ENCODE data around the gene SHLD1. TPM values are rescaled to one million over a fixed set of nuclear protein-coding genes. Genes with fewer than 3 reads are reported as not detected.

SHLD1 gene
- polyA plus RNA-seq, 3 donors from 2014 or later = 22.1 to 29.9 (median 27.0) TPM

GRCh38 chr20:5822569-5822968 lies 72.4 kb downstream of the SHLD1 start:
- peaks cover 7 to 28% of the 10 kb centered on the region in 2 donors for H3K4me1 Mint-ChIP-seq
- no peak for DNase-seq
- H3K9me3 Mint-ChIP-seq = no peaks in the 10 kb centered on the region
- H3K4me3 Mint-ChIP-seq = no peak overlapping the region
- peaks cover 9 to 16% (median 10%) of the 10 kb centered on the region in 3 donors for H3K36me3 Mint-ChIP-seq
- H3K27ac Mint-ChIP-seq = no peak overlapping the region
- peaks cover 0 to 5% (median 0%) of the 10 kb centered on the region in 3 donors for H3K27me3 Mint-ChIP-seq (ENCODE audit: low read depth in 3 of 3)

- H3K36me3 Mint-ChIP-seq = peaks cover 6 to 14% (median 9%) of the 10 kb centered on the region in 3 donors
- H3K9me3 Mint-ChIP-seq = no peaks in the 10 kb centered on the region
- H3K4me1 Mint-ChIP-seq = peaks cover 12 to 36% of the 10 kb centered on the region in 2 donors
- DNase-seq = no peak
- no peak overlapping the region for H3K4me3 Mint-ChIP-seq
- peaks cover 0 to 2% (median 0%) of the 10 kb centered on the region in 3 donors for H3K27me3 Mint-ChIP-seq (ENCODE audit: low read depth in 3 of 3)
- no peak overlapping the region for H3K27ac Mint-ChIP-seq
Observed at GRCh38 chr20:5825130-5825719, 75.0 kb downstream of the SHLD1 start.

GRCh38 chr20:5827098-5827853 lies 77.1 kb downstream of the SHLD1 start:
- H3K4me3 Mint-ChIP-seq = peak overlapping the region in 2 of 5 donors; percentile 1 to 4
- H3K27ac Mint-ChIP-seq = no peak overlapping the region
- no peaks in the 10 kb centered on the region for H3K9me3 Mint-ChIP-seq
- H3K36me3 Mint-ChIP-seq = peaks cover 6 to 16% (median 16%) of the 10 kb centered on the region in 3 donors
- peaks cover 10 to 36% of the 10 kb centered on the region in 2 donors for H3K4me1 Mint-ChIP-seq
- DNase-seq = no peak
- H3K27me3 Mint-ChIP-seq (ENCODE audit: low read depth in 3 of 3) = peaks cover 0 to 2% (median 0%) of the 10 kb centered on the region in 3 donors

DNA sequence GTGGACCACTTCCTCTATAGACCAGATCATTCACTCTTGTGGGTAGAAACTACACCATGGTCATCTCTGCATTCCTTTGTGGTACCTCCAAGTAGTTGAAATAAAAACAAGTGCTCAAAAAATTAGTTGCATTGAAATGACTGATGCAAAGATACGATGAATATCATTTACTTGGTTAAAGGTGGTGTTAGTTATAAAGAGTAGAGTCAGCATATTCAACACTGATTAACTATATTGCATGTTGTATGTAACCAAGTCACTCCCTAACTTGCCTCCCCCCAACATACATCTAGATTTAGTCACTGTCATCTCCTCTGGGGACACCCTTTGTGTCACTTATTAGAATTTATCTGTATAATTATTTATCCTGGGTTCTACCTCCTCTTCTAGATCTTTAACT lies 77.7 kb downstream of the SHLD1 start:
- peaks cover 6 to 17% (median 16%) of the 10 kb centered on the region in 3 donors for H3K36me3 Mint-ChIP-seq
- DNase-seq = peak in 1 of 3 donors; percentile 13
- H3K27me3 Mint-ChIP-seq (ENCODE audit: low read depth in 3 of 3) = peaks cover 0 to 2% (median 0%) of the 10 kb centered on the region in 3 donors
- no peaks in the 10 kb centered on the region for H3K9me3 Mint-ChIP-seq
- H3K27ac Mint-ChIP-seq = no peak overlapping the region
- H3K4me3 Mint-ChIP-seq = peak overlapping the region in 2 of 5 donors; percentile 1 to 4
- peaks cover 10 to 36% of the 10 kb centered on the region in 2 donors for H3K4me1 Mint-ChIP-seq

- no peak overlapping the region for H3K4me3 Mint-ChIP-seq
- peaks cover 12 to 30% of the 10 kb centered on the region in 2 donors for H3K4me1 Mint-ChIP-seq
- DNase-seq = no peak
- no peak overlapping the region for H3K27ac Mint-ChIP-seq
- H3K36me3 Mint-ChIP-seq = peaks cover 3 to 22% (median 18%) of the 10 kb centered on the region in 3 donors
- H3K9me3 Mint-ChIP-seq = peaks cover 0 to 3% (median under 1%) of the 10 kb centered on the region in 6 donors
- H3K27me3 Mint-ChIP-seq (ENCODE audit: low read depth in 3 of 3) = no peaks in the 10 kb centered on the region
Observed at GRCh38 chr20:5829241-5829809, 79.1 kb downstream of the SHLD1 start.

- peaks cover 3 to 8% (median 3%) of the 10 kb centered on the region in 3 donors for H3K27me3 Mint-ChIP-seq (ENCODE audit: low read depth in 3 of 3)
- H3K9me3 Mint-ChIP-seq = peaks cover 0 to 4% (median under 1%) of the 10 kb centered on the region in 6 donors
- peaks cover 27 to 36% of the 10 kb centered on the region in 2 donors for H3K4me1 Mint-ChIP-seq
- H3K36me3 Mint-ChIP-seq = peaks cover 12 to 21% (median 18%) of the 10 kb centered on the region in 3 donors
- H3K4me3 Mint-ChIP-seq = no peak overlapping the region
- H3K27ac Mint-ChIP-seq = no peak overlapping the region
- DNase-seq = no peak
Observed at GRCh38 chr20:5831539-5832237, 81.5 kb downstream of the SHLD1 start.

DNA sequence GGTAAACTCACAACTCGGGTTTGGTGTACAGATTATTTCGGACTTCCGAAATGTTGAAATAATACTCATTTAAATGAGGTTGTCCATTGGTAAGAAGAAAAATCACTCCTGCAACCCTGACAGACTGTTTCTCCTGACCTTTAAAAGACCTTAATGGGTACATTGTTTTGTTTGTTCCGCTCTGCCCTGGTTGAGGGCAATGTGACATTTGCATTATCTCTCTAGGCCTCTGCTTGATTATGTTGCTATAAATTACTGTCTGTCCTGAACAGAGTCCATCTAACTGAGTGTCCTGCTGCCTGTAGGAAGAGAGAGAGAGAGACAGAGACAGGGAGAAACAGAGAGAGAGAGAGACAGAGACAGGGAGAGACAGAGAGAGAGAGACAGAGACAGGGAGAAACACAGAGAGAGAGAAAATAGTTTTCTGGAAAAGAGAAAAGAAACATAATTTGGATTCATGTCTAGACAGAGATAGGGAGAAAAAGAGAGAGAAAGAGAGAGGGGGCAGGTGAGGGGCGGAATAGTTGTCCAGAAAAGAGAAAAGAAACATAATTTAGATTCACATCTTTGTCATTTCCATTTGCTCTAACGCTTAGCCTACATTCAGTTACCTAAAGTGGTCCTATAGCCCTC lies 83.2 kb downstream of the SHLD1 start:
- no peak overlapping the region for H3K4me3 Mint-ChIP-seq
- peak overlapping the region in 3 of 6 donors; percentile 28 to 70 (median 32) for H3K27ac Mint-ChIP-seq
- DNase-seq = no peak
- H3K27me3 Mint-ChIP-seq (ENCODE audit: low read depth in 3 of 3) = peaks cover 3 to 8% (median 3%) of the 10 kb centered on the region in 3 donors
- H3K4me1 Mint-ChIP-seq = peaks cover 23% of the 10 kb centered on the region in 2 donors
- peaks cover 12 to 21% (median 18%) of the 10 kb centered on the region in 3 donors for H3K36me3 Mint-ChIP-seq
- H3K9me3 Mint-ChIP-seq = peaks cover 0 to 4% (median under 1%) of the 10 kb centered on the region in 6 donors

GRCh38 chr20:5834436-5835005 lies 84.3 kb downstream of the SHLD1 start:
- H3K27me3 Mint-ChIP-seq (ENCODE audit: low read depth in 3 of 3) = peaks cover 3 to 8% (median 3%) of the 10 kb centered on the region in 3 donors
- no peak overlapping the region for H3K4me3 Mint-ChIP-seq
- H3K4me1 Mint-ChIP-seq = peaks cover 23% of the 10 kb centered on the region in 2 donors
- no peak for DNase-seq
- H3K27ac Mint-ChIP-seq = peak overlapping the region in 3 of 6 donors; percentile 74 to 91 (median 90)
- peaks cover 0 to 4% (median under 1%) of the 10 kb centered on the region in 6 donors for H3K9me3 Mint-ChIP-seq
- H3K36me3 Mint-ChIP-seq = peaks cover 12 to 21% (median 18%) of the 10 kb centered on the region in 3 donors

DNA sequence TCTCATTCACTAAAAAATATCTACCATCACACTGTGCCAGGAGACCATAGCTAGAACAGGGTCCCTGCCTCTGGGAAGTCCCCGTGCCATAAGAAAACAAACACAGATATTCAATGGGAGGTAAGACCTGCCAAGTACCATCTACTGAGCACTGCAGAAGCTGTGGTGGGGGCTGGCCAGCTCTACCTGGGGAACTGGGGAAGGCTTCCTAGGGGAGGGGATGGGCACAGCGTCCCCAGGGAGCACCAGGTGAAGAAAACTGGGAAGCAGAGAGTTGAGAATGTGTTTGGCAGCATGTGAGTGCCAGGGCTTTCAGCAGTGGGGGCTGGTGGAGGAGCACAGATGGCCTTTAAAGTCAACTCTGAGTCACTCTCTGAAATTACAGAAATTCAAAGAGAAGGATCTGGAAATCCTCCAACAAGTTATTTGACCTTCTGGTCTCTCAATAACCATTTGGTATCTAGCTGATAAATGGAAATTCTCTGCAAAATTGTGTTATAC lies 85.2 kb downstream of the SHLD1 start:
- peaks cover 0 to 4% (median under 1%) of the 10 kb centered on the region in 6 donors for H3K9me3 Mint-ChIP-seq
- peaks cover 3 to 8% (median 3%) of the 10 kb centered on the region in 3 donors for H3K27me3 Mint-ChIP-seq (ENCODE audit: low read depth in 3 of 3)
- peak overlapping the region in 2 of 5 donors; percentile 48 to 55 for H3K4me3 Mint-ChIP-seq
- peaks cover 12 to 21% (median 18%) of the 10 kb centered on the region in 3 donors for H3K36me3 Mint-ChIP-seq
- peak overlapping the region; percentile 52 to 91 (median 77) for H3K27ac Mint-ChIP-seq
- DNase-seq = no peak
- H3K4me1 Mint-ChIP-seq = peaks cover 20 to 23% of the 10 kb centered on the region in 2 donors

DNA sequence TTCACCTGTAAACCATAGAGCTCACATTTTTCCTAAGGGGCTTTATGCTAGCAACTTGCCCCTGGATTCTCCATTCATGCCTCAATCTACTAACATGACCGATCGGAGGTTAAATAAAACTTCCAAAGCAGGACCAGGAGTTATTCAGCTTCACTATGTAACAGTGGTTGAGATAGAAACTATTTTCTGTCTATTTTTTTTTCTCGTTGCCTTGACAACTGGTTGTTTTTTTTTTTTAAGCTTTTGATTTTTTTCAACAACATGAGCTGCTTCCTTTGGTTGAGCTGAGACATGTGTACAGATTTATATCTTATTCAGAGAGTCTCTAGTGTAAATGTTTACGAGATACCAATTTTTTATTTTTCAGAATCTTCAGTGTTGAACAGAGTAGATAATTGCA lies 85.7 kb downstream of the SHLD1 start:
- DNase-seq = peak; percentile 41 to 55 (median 50)
- H3K9me3 Mint-ChIP-seq = peaks cover 0 to 4% (median under 1%) of the 10 kb centered on the region in 6 donors
- peak overlapping the region; percentile 15 to 57 (median 48) for H3K4me3 Mint-ChIP-seq
- peak overlapping the region; percentile 52 to 91 (median 77) for H3K27ac Mint-ChIP-seq
- peaks cover 12 to 21% (median 18%) of the 10 kb centered on the region in 3 donors for H3K36me3 Mint-ChIP-seq
- H3K4me1 Mint-ChIP-seq = peaks cover 20 to 23% of the 10 kb centered on the region in 2 donors
- H3K27me3 Mint-ChIP-seq (ENCODE audit: low read depth in 3 of 3) = peaks cover 3 to 8% (median 3%) of the 10 kb centered on the region in 3 donors

DNA sequence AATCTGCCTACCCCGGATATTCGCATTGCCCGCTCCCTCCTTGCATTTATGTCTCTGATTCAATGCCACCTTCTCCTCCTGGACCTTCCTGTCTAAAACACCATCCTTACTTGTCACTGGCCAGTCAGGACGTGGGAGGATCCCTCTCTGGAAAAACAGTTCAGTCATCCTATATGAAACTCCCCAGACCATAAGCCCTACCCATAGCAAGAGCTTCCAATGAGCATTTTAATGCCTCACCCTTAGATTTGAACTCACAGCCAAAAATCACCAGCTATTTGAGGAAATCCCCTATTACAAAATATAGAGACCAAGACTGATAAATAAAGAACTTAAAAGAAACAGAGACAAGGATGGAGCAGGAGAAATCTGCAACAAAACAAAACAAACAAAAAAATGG lies 86.4 kb downstream of the SHLD1 start:
- H3K4me3 Mint-ChIP-seq = peak overlapping the region in 4 of 5 donors; percentile 15 to 57 (median 27)
- H3K36me3 Mint-ChIP-seq = peaks cover 12 to 17% (median 14%) of the 10 kb centered on the region in 3 donors
- DNase-seq = no peak
- H3K4me1 Mint-ChIP-seq = peaks cover 20 to 23% of the 10 kb centered on the region in 2 donors
- H3K27me3 Mint-ChIP-seq (ENCODE audit: low read depth in 3 of 3) = peaks cover 3 to 8% (median 3%) of the 10 kb centered on the region in 3 donors
- peaks cover 0 to 4% (median under 1%) of the 10 kb centered on the region in 6 donors for H3K9me3 Mint-ChIP-seq
- peak overlapping the region; percentile 52 to 91 (median 77) for H3K27ac Mint-ChIP-seq

DNA sequence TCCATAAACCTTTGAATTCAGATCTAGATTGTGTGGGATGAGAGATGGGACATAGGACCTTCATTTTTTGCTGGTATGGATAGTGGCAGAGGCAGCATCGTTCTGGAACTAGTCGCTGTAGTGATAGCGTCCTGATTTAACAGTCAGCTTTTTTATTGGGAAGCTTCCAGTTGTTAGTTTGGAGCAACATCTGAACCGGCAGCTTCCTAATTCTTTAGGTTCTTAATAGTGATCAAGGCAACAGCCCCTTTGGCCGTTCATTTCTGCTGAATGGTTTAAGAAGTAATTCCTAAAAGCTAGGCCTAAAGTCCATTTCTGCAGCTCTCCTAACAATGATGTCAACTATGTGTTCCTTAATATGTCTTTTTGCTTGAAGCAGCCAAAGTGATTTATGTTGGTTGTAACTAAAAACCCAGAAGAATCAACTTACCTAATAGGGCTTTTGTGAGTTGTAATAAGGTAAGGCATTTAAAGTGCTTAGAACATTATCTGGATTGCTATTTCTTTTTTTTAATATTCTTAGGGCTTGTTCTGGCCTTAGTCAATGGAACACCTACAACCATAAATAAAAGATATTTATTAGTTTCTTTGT lies 90.3 kb downstream of the SHLD1 start:
- peaks cover 3 to 8% (median 3%) of the 10 kb centered on the region in 3 donors for H3K27me3 Mint-ChIP-seq (ENCODE audit: low read depth in 3 of 3)
- H3K4me1 Mint-ChIP-seq = peaks cover 26 to 34% of the 10 kb centered on the region in 2 donors
- no peak overlapping the region for H3K4me3 Mint-ChIP-seq
- H3K9me3 Mint-ChIP-seq = no peaks in the 10 kb centered on the region
- no peak for DNase-seq
- no peak overlapping the region for H3K27ac Mint-ChIP-seq
- peaks cover 0 to 4% (median 0%) of the 10 kb centered on the region in 3 donors for H3K36me3 Mint-ChIP-seq

Measured in immature natural killer cell (primary cell).